ENCODE measurements around the gene HMGCR.

The HMGCR gene

GRCh38 chr5:75381456-75381855, 44.4 kb downstream of the HMGCR start:
- no peak for DNase-seq (ENCODE audit: low spot score)

- no peak for DNase-seq (ENCODE audit: low spot score)
Observed at GRCh38 chr5:75384218-75384617, 47.2 kb downstream of the HMGCR start.

DNA sequence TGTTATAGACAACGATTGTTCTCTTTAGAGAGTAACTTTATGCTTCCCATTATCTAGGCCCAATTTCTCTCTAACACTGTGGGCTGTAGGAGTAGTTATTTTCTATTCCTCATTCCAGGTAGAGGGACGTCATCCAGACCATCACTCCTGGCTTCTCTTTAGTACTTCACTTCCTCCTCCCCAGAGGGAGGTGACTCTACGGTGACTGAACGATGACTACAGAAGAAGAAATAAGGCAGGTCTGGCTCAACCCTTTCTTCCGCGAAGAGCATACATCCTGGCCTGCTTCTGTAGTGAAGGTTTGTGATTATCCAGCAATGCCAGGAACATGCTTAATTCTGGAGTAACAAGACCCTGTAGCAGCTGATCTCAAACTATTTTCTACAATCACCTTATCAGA, 50.8 kb downstream of the HMGCR start:
- no peak for DNase-seq (ENCODE audit: low spot score)

GRCh38 chr5:75389430-75389829, 52.4 kb downstream of the HMGCR start:
- no peak for DNase-seq (ENCODE audit: low spot score)

DNA sequence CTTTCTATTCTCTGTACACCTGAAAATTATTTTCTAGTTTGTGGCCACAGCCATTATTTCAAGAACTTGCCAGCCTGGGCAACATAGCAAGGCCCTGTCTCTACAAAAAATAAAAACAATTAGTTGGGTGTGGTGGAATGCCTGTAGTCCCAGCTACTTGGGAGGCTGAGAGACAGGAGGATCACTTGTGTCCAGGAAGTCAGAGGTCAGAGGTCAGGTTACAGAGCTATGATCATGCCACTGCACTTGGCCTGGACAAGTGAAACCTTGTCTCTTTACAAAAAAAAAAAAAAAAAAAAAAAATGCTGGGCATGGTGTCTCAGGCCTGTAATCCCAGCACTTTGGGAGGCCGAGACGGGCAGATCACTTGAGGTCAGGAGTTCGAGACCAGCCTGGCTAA, 58.3 kb downstream of the HMGCR start:
- no peak for DNase-seq (ENCODE audit: low spot score)

GRCh38 chr5:75405296-75405695, 68.3 kb downstream of the HMGCR start:
- no peak for DNase-seq (ENCODE audit: low spot score)

Data from globus pallidus (tissue), 1 donor.